ENCODE measurements around the gene ADAMTS17.

The ADAMTS17 gene

GRCh38 chr15:100215031-100215842 lies 126.5 kb downstream of the ADAMTS17 start:
- Histone ChIP-seq H3K4me1 (peaks cover 16% of the 10 kb centered on the region), H4K20me1 (no peaks in the 10 kb centered on the region), H3K9me3 (no peaks in the 10 kb centered on the region), H3K27me3 (no peaks in the 10 kb centered on the region), H3K27ac (no peak overlapping the region), H3K4me3 (no peak overlapping the region), H3K36me3 (no peaks in the 10 kb centered on the region), H3K9ac (no peak overlapping the region), H3K4me2 (no peak overlapping the region)
- TF ChIP-seq Cebpa-rat (IDR thresholded peaks at IDR 0.05) = no peak

- Histone ChIP-seq H3K27me3 (no peaks in the 10 kb centered on the region), H3K4me1 (no peaks in the 10 kb centered on the region), H3K4me3 (no peak overlapping the region), H4K20me1 (no peaks in the 10 kb centered on the region), H3K9ac (no peak overlapping the region), H3K36me3 (no peaks in the 10 kb centered on the region), H3K9me3 (no peaks in the 10 kb centered on the region), H3K27ac (no peak overlapping the region), H3K4me2 (no peak overlapping the region)
- no peak for TF ChIP-seq Cebpa-rat (IDR thresholded peaks at IDR 0.05)
Measured at GRCh38 chr15:100211855-100212850, 129.6 kb downstream of the ADAMTS17 start.

GRCh38 chr15:100210338-100210737 lies 131.4 kb downstream of the ADAMTS17 start:
- Histone ChIP-seq H3K27me3 (no peaks in the 10 kb centered on the region), H3K4me1 (peaks cover 15% of the 10 kb centered on the region), H3K9me3 (no peaks in the 10 kb centered on the region), H4K20me1 (no peaks in the 10 kb centered on the region), H3K4me2 (no peak overlapping the region), H3K9ac (no peak overlapping the region), H3K36me3 (no peaks in the 10 kb centered on the region), H3K4me3 (no peak overlapping the region), H3K27ac (no peak overlapping the region)
- TF ChIP-seq Cebpa-rat (IDR thresholded peaks at IDR 0.05) = no peak

- Histone ChIP-seq H3K36me3 (no peaks in the 10 kb centered on the region), H3K4me2 (no peak overlapping the region), H3K27me3 (no peaks in the 10 kb centered on the region), H3K4me1 (peaks cover 19% of the 10 kb centered on the region), H3K27ac (no peak overlapping the region), H4K20me1 (no peaks in the 10 kb centered on the region), H3K4me3 (no peak overlapping the region), H3K9me3 (peaks cover 10% of the 10 kb centered on the region), H3K9ac (no peak overlapping the region)
- TF ChIP-seq Cebpa-rat (IDR thresholded peaks at IDR 0.05) = no peak
Measured at GRCh38 chr15:100208921-100209603, 132.7 kb downstream of the ADAMTS17 start.

GRCh38 chr15:100207053-100207452 lies 134.7 kb downstream of the ADAMTS17 start:
- Histone ChIP-seq H3K9me3 (peaks cover 12% of the 10 kb centered on the region), H3K36me3 (no peaks in the 10 kb centered on the region), H3K27ac (no peak overlapping the region)

GRCh38 chr15:100206643-100207042 lies 135.1 kb downstream of the ADAMTS17 start:
- Histone ChIP-seq H3K9ac (no peak overlapping the region), H3K27me3 (no peaks in the 10 kb centered on the region), H4K20me1 (no peaks in the 10 kb centered on the region), H3K36me3 (no peaks in the 10 kb centered on the region), H3K4me3 (no peak overlapping the region), H3K27ac (no peak overlapping the region), H3K4me2 (peak overlapping the region; percentile 58), H3K9me3 (peaks cover 12% of the 10 kb centered on the region), H3K4me1 (peaks cover 34% of the 10 kb centered on the region)
- TF ChIP-seq Cebpa-rat (IDR thresholded peaks at IDR 0.05) = no peak

More at GRCh38 chr15:100207053-100207452, 134.7 kb downstream of the ADAMTS17 start:
- Histone ChIP-seq H3K4me1 (peaks cover 30% of the 10 kb centered on the region), H3K4me3 (no peak overlapping the region), H3K4me2 (0 out of 2 replicates have a peak overlapping the region, but pooled peaks have one; percentile 58), H3K9ac (no peak overlapping the region), H3K27me3 (no peaks in the 10 kb centered on the region), H4K20me1 (no peaks in the 10 kb centered on the region)
- TF ChIP-seq Cebpa-rat (IDR thresholded peaks at IDR 0.05) = no peak

- peaks cover 12% of the 10 kb centered on the region for H3K9me3 ChIP-seq
- H3K36me3 ChIP-seq = no peaks in the 10 kb centered on the region
- H3K4me3 ChIP-seq = no peak overlapping the region
- peak overlapping the region; percentile 58 for H3K4me2 ChIP-seq
- H3K27me3 ChIP-seq = no peaks in the 10 kb centered on the region
- H3K9ac ChIP-seq = no peak overlapping the region
- no peaks in the 10 kb centered on the region for H4K20me1 ChIP-seq
- TF ChIP-seq Cebpa-rat (IDR thresholded peaks at IDR 0.05) = no peak
- peaks cover 43% of the 10 kb centered on the region for H3K4me1 ChIP-seq
- H3K27ac ChIP-seq = no peak overlapping the region
Measured at GRCh38 chr15:100205549-100206295, 136.1 kb downstream of the ADAMTS17 start.

- H3K4me2 ChIP-seq = no peak overlapping the region
Measured at GRCh38 chr15:100204771-100205170, 137.0 kb downstream of the ADAMTS17 start.

GRCh38 chr15:100204211-100204610 lies 137.6 kb downstream of the ADAMTS17 start:
- no peak overlapping the region for H3K4me3 ChIP-seq
- no peaks in the 10 kb centered on the region for H3K27me3 ChIP-seq
- no peak overlapping the region for H3K4me2 ChIP-seq
- no peak overlapping the region for H3K9ac ChIP-seq
- peaks cover 58% of the 10 kb centered on the region for H3K4me1 ChIP-seq
- TF ChIP-seq Cebpa-rat (IDR thresholded peaks at IDR 0.05) = no peak
- H3K9me3 ChIP-seq = peaks cover 12% of the 10 kb centered on the region
- no peak overlapping the region for H3K27ac ChIP-seq
- H4K20me1 ChIP-seq = no peaks in the 10 kb centered on the region
- H3K36me3 ChIP-seq = no peaks in the 10 kb centered on the region

More at GRCh38 chr15:100204771-100205170, 137.0 kb downstream of the ADAMTS17 start:
- no peak for TF ChIP-seq Cebpa-rat (IDR thresholded peaks at IDR 0.05)
- peaks cover 52% of the 10 kb centered on the region for H3K4me1 ChIP-seq
- H3K9ac ChIP-seq = no peak overlapping the region
- peaks cover 12% of the 10 kb centered on the region for H3K9me3 ChIP-seq
- no peak overlapping the region for H3K4me3 ChIP-seq
- no peaks in the 10 kb centered on the region for H3K36me3 ChIP-seq
- no peaks in the 10 kb centered on the region for H3K27me3 ChIP-seq
- H4K20me1 ChIP-seq = no peaks in the 10 kb centered on the region
- H3K27ac ChIP-seq = no peak overlapping the region

Data from BLaER1 (cell line).